IMR-90 (cell line): ENCODE results near the gene LANCL1. TPM values are rescaled to one million over a fixed set of nuclear protein-coding genes. Genes with fewer than 3 reads are reported as not detected.

Experiments used
- ATAC-seq: fragments of 200-7000 bp; cut with Tn5 transposase; 2 replicates; pipeline ENCODE4 v1.9.1; 2020; ENCODE audit warnings: low read depth, mild to moderate bottlenecking, moderate library complexity
- BruUV-seq: library from RNA; stranded (reverse); fragments of 400-500 nt; replicated peaks from 2 replicates; lab custom pipeline; 2021; lab: Mats Ljungman, UMichigan
- CTCF ChIA-PET: fragments of 300-600 bp; formaldehyde crosslinking; extraction: SDS; loops from one replicate; lab custom pipeline; 2021; ENCODE audit warnings: antibody characterized with exemption; lab: Yijun Ruan, JAX
- POLR2A ChIA-PET: fragments of 300-600 bp; sonication (Branson Sonifier 250); formaldehyde crosslinking; loops from one replicate; lab custom pipeline; 2022; ENCODE audit warnings: antibody characterized with exemption; ENCODE audit not compliant: unreplicated experiment; lab: Charles Lee
- DNase-seq: peaks from one replicate; pipeline ENCODE4 v3.0.0; 2013
- H2AFZ ChIP-seq: replicated peaks from 2 replicates; pipeline ENCODE3; 2013; ENCODE audit warnings: low read length, mild to moderate bottlenecking; ENCODE audit not compliant: poor library complexity
- H2AK5ac ChIP-seq: 2 replicates; pipeline ENCODE4 v1.6.1; 2013; ENCODE audit warnings: low read depth, low read length, inconsistent platforms
- H2AK9ac ChIP-seq: replicated peaks from 2 replicates; pipeline ENCODE3; 2013; ENCODE audit warnings: mild to moderate bottlenecking, low read depth, low read length, moderate library complexity; ENCODE audit not compliant: poor library complexity
- H2BK120ac ChIP-seq: 2 replicates; pipeline ENCODE4 v1.6.1; 2013; ENCODE audit warnings: low read depth, low read length, inconsistent platforms
- H2BK15ac ChIP-seq: 3 replicates; pipeline ENCODE4 v1.6.1; 2013; ENCODE audit warnings: low read depth, low read length, inconsistent platforms
- H2BK20ac ChIP-seq: 2 replicates; pipeline ENCODE4 v1.6.1; 2013; ENCODE audit warnings: low read depth, mild to moderate bottlenecking, inconsistent platforms, low read length, moderate library complexity
- H2BK5ac ChIP-seq: 2 replicates; pipeline ENCODE4 v1.6.1; 2013; ENCODE audit warnings: mild to moderate bottlenecking, low read depth, low read length, inconsistent platforms; ENCODE audit not compliant: poor library complexity, severe bottlenecking
- H3K14ac ChIP-seq: replicated peaks from 2 replicates; pipeline ENCODE4 v1.6.1; 2013; ENCODE audit warnings: low read depth, low read length, inconsistent platforms
- H3K18ac ChIP-seq: 2 replicates; pipeline ENCODE4 v1.6.1; 2013; ENCODE audit warnings: low read depth, low read length, control low read depth
- H3K23ac ChIP-seq: 2 replicates; pipeline ENCODE4 v1.6.1; 2013; ENCODE audit warnings: low read depth, low read length, inconsistent platforms
- H3K27ac ChIP-seq: 2 replicates; pipeline ENCODE4 v1.5.1; 2013; ENCODE audit warnings: mild to moderate bottlenecking, control low read depth, low read length; ENCODE audit not compliant: insufficient read depth
- H3K27me3 ChIP-seq: 2 replicates; pipeline ENCODE4 v1.6.1; 2013; ENCODE audit warnings: low read length; ENCODE audit not compliant: control insufficient read depth, insufficient read depth
- H3K36me3 ChIP-seq: 2 replicates; pipeline ENCODE4 v1.6.1; 2013; ENCODE audit warnings: low read length, mixed read lengths; ENCODE audit not compliant: control insufficient read depth, insufficient read depth
- H3K4ac ChIP-seq: 2 replicates; pipeline ENCODE4 v1.6.1; 2013; ENCODE audit warnings: low read depth, low read length, inconsistent platforms
- H3K4me1 ChIP-seq: 2 replicates; pipeline ENCODE4 v1.6.1; 2013; ENCODE audit warnings: low read length, mixed read lengths; ENCODE audit not compliant: control insufficient read depth, insufficient read depth
- H3K4me2 ChIP-seq: 2 replicates; pipeline ENCODE4 v1.6.1; 2013; ENCODE audit warnings: low read depth, mild to moderate bottlenecking, control low read depth, low read length, moderate library complexity
- H3K4me3 ChIP-seq: 2 replicates; pipeline ENCODE4 v1.5.1; 2013; ENCODE audit warnings: low read depth, mild to moderate bottlenecking, control low read depth, low read length, moderate library complexity; ENCODE audit not compliant: insufficient read depth
- H3K56ac ChIP-seq: 2 replicates; pipeline ENCODE4 v1.6.1; 2013; ENCODE audit warnings: low read length, inconsistent platforms; ENCODE audit not compliant: insufficient read depth; ENCODE audit errors: extremely low read depth
- H3K79me1 ChIP-seq, 2 experiments: 2 replicates each; pipeline ENCODE4 v1.6.1; 2013; ENCODE audit warnings: low read length in 2 of 2, inconsistent platforms in 1 of 2, low read depth in 1 of 2
- H3K9ac ChIP-seq: 2 replicates; pipeline ENCODE4 v1.6.1; 2013; ENCODE audit warnings: low read depth, low read length, control low read depth
- H3K9me1 ChIP-seq: 2 replicates; pipeline ENCODE4 v1.6.1; 2013; ENCODE audit warnings: low read length, inconsistent platforms; ENCODE audit not compliant: insufficient read depth
- H3K9me3 ChIP-seq: 2 replicates; pipeline ENCODE4 v1.6.1; 2013; ENCODE audit warnings: low read length; ENCODE audit not compliant: control insufficient read depth, insufficient read depth
- H4K20me1 ChIP-seq: 2 replicates; pipeline ENCODE4 v1.6.1; 2013; ENCODE audit warnings: low read length, inconsistent platforms; ENCODE audit not compliant: insufficient read depth
- H4K5ac ChIP-seq: 2 replicates; pipeline ENCODE4 v1.6.1; 2013; ENCODE audit warnings: mild to moderate bottlenecking, low read depth, low read length, control low read depth
- H4K8ac ChIP-seq, 2 experiments: 2 replicates each; pipeline ENCODE4 v1.6.1; 2013; ENCODE audit warnings: low read depth in 2 of 2, low read length in 2 of 2, control low read depth in 1 of 2, inconsistent platforms in 1 of 2
- H4K91ac ChIP-seq: 2 replicates; pipeline ENCODE4 v1.6.1; 2013; ENCODE audit warnings: low read depth, low read length, inconsistent platforms; ENCODE audit not compliant: insufficient read depth
- ELK1 ChIP-seq: fragments of 150-350 bp; IDR thresholded peaks from 2 replicates; pipeline ENCODE4 v1.6.1; 2016; ENCODE audit warnings: low read depth, mild to moderate bottlenecking, low read length, moderate library complexity, borderline replicate concordance
- FOS ChIP-seq: fragments of 150-350 bp; IDR thresholded peaks from 2 replicates; pipeline ENCODE4 v1.6.1; 2016; ENCODE audit warnings: low read depth, low read length
- WGBS, 2 experiments: methylation state at CpG; one replicate each; pipeline versions ENCODE4 v1.1.5 to v1.1.7; 2013; ENCODE audit warnings: missing lambda C conversion rate in 2 of 2; ENCODE audit not compliant: insufficient read length in 1 of 2; ENCODE audit errors: extremely low coverage in 2 of 2; 5-methylcytosine and 5-hydroxymethylcytosine counted together
- dilution Hi-C: fragments of 300-500 bp; cut with HindIII; formaldehyde crosslinking; loops from one replicate; pipeline ENCODE4 v1.14.3; 2018; ENCODE audit warnings: low sequenced_read_pairs; ENCODE audit not compliant: unreplicated experiment
- in situ Hi-C: fragments of 300-500 bp; cut with MboI; formaldehyde crosslinking; loops from 3 replicates; pipeline ENCODE4 v1.14.3; 2019; ENCODE audit warnings: low sequenced_read_pairs, inconsistent platforms, mixed read lengths
- intact Hi-C: fragments of 100-400 bp; cut with micrococcal nuclease; formaldehyde crosslinking; loops from 2 replicates; pipeline ENCODE4 v1.10.0; 2022
- polyA plus RNA-seq, 3 experiments: library from polyadenylated mRNA; depleted of rRNA; stranded (reverse); fragments of >200 nt; gene quantifications; 2 replicates each; pipeline ENCODE4 v1.2.3, GENCODE V29; 2012; ENCODE audit warnings: low replicate concordance in 1 of 3
- total RNA-seq: library from RNA; depleted of rRNA; stranded (reverse); fragments of >200 nt; gene quantifications from 2 replicates; pipeline ENCODE4 v1.2.3, GENCODE V29; 2012

LANCL1 gene
- total and polyA plus RNA-seq, 2 of the 4 experiments (the other 2 are of a cell fraction), result 29.7 to 53.8 TPM

GRCh38 chr2:210458395-210458794 lies 18.2 kb downstream of the LANCL1 start:
- H4K5ac ChIP-seq, result no peak overlapping the region
- dilution Hi-C loops, result no loop called here
- ATAC-seq, result no peak

More at GRCh38 chr2:210458395-210458794, 18.2 kb downstream of the LANCL1 start:
- Histone ChIP-seq H4K20me1 (no peaks in the 10 kb centered on the region), H3K56ac (no peak overlapping the region), H3K79me1 (no peaks in the 10 kb centered on the region), H4K91ac (no peak overlapping the region), H2BK120ac (no peak overlapping the region), H3K4ac (no peak overlapping the region), H2BK5ac (no peak overlapping the region), H2AK5ac (no peak overlapping the region), H3K36me3 (peaks cover 10% of the 10 kb centered on the region), H3K9me3 (no peaks in the 10 kb centered on the region), H3K9me1 (no peaks in the 10 kb centered on the region), H3K18ac (no peak overlapping the region), H3K27ac (no peak overlapping the region), H3K14ac (no peak overlapping the region), H3K4me3 (no peak overlapping the region), H3K4me2 (no peak overlapping the region), H3K23ac (no peak overlapping the region), H2AK9ac (no peak overlapping the region), H3K27me3 (no peaks in the 10 kb centered on the region), H2AFZ (no peak overlapping the region), H2BK20ac (no peak overlapping the region), H4K8ac (no peak overlapping the region), H3K9ac (no peak overlapping the region), H3K4me1 (no peaks in the 10 kb centered on the region), H2BK15ac (no peak overlapping the region)
- no TSS peak for BruUV-seq
- no peak for TF ChIP-seq FOS
- no peak for TF ChIP-seq ELK1
- WGBS, 2 experiments, result 100% methylated on average over 2 of the region's 4 CpGs; no CpG with 5 or more reads in 1 of the 2 experiments
- POLR2A ChIA-PET, result no interaction called here
- CTCF ChIA-PET, result no interaction called here
- intact Hi-C loops, result no loop called here
- DNase-seq, result no peak
- in situ Hi-C loops, result no loop called here
